ENCODE results near the gene PNKP.
A peak's percentile ranks its signal among the peaks of the same experiment; 100 is the strongest.

Gene PNKP

DNA sequence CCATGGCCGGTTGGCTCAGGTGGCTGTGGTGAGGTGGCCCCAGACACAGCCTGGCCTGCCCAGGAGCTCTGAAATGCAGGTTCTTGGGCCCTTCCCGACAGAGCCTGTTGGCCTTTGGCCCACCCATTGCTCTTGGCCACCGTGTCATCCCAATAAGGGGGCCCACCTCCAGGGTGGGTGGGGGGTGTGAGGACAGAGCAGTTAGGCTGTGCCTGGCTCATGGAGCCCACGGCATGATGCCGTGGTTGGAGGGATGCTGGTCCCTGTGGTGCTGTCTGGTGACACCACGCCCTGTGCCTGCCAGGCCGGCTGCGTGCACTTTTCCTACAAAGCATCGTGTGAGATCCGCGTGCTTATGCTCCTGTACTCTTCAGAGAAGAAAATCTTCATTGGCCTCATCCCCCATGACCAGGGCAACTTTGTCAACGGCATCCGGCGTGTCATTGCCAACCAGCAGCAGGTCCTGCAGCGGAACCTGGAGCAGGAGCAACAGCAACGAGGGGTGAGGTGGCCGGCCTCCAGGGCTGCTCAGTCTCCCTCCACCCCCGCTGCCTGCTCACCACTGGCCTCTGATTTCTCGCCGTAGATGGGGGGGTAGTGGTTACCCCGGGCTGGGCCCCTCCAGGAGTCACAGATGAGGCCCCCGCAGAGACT lies 7.6 kb downstream of the PNKP start:
- Mint-ChIP-seq H3K9me3 (no peaks in the 10 kb centered on the region), H3K4me1 (peaks cover 29% of the 10 kb centered on the region), H3K27me3 (no peaks in the 10 kb centered on the region), H3K27ac (peak overlapping the region in 1 of 2 donors; percentile 63), H3K4me3 (no peak overlapping the region)
- DNase-seq (no peak), ATAC-seq (no peak)

DNA sequence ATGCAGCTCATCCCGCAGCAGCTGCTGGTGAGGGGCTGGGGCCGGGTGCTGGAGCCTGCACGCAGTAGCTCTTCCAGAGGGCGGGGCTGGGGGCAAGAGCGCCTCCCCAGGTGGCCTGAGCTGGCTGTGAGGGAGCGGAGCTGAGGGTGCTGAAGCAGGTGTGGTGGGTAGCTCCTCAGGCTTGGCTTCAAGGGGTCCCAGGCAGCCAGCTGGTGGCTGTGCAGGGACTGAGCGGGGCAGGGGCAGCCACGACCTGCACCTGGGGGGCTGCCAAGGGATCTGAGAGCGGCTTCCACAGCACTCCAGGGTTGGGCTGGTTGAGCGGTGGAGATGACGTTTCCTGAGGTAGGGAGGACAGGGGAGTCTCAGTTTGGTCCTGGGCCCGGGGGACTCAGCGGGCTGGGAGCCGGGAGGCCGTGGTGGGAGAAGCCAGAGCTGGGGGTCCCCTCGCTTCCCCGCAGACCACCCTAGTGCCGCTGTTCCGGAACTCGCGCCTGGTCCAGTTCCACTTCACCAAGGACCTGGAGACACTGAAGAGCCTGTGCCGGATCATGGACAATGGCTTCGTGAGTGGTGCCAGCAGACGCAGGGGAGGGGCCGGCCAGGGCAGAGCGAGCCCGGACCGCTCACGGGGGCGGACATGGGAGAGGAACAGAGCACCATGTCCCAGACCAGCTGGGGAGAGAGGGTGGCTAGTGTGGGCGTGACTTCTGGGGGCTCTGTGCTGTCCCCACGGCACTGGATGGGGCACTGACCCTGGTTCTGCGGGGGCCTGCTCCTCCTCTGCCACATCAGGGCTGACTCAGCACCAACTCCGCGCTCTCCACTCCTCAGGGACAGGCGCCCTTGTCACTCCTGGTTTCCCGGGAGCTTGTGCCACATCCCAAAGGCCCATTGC lies 9.0 kb downstream of the PNKP start:
- peak overlapping the region in 1 of 2 donors; percentile 71 for H3K27ac Mint-ChIP-seq
- no peaks in the 10 kb centered on the region for H3K9me3 Mint-ChIP-seq
- H3K4me1 Mint-ChIP-seq, result peaks cover 24% of the 10 kb centered on the region
- ATAC-seq, result no peak
- H3K27me3 Mint-ChIP-seq, result no peaks in the 10 kb centered on the region
- no peak overlapping the region for H3K4me3 Mint-ChIP-seq
- DNase-seq, result no peak

DNA sequence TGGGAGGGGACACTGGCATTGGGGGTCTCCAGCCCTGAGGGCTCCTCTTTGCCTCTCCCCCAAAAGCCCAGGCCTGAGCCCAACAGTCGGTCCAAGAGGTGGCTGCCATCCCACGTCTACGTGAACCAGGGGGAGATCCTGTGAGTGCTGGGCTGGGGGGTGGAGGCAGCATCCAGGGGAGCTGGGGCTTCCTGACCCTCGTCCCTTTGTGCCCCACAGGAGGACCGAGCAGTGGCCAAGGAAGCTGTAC lies 9.6 kb downstream of the PNKP start:
- DNase-seq (no peak), ATAC-seq (no peak)
- no peaks in the 10 kb centered on the region for H3K9me3 Mint-ChIP-seq
- H3K27ac Mint-ChIP-seq, result no peak overlapping the region
- H3K4me3 Mint-ChIP-seq, result no peak overlapping the region
- no peaks in the 10 kb centered on the region for H3K27me3 Mint-ChIP-seq
- peaks cover 24% of the 10 kb centered on the region for H3K4me1 Mint-ChIP-seq

GRCh38 chr19:49857061-49857837 lies 10.1 kb downstream of the PNKP start:
- no peak overlapping the region for H3K4me3 Mint-ChIP-seq
- H3K27me3 Mint-ChIP-seq, result no peaks in the 10 kb centered on the region
- no peak overlapping the region for H3K27ac Mint-ChIP-seq
- H3K9me3 Mint-ChIP-seq, result no peaks in the 10 kb centered on the region
- no peak for DNase-seq
- peaks cover 28% of the 10 kb centered on the region for H3K4me1 Mint-ChIP-seq
- no peak for ATAC-seq

- ATAC-seq (peak; percentile 10), DNase-seq (no peak)
- no peaks in the 10 kb centered on the region for H3K9me3 Mint-ChIP-seq
- no peak overlapping the region for H3K27ac Mint-ChIP-seq
- H3K27me3 Mint-ChIP-seq, result no peaks in the 10 kb centered on the region
- no peak overlapping the region for H3K4me3 Mint-ChIP-seq
- peaks cover 34% of the 10 kb centered on the region for H3K4me1 Mint-ChIP-seq
These were observed 10.8 kb downstream of the PNKP start for GRCh38 chr19:49856574-49857021.

DNA sequence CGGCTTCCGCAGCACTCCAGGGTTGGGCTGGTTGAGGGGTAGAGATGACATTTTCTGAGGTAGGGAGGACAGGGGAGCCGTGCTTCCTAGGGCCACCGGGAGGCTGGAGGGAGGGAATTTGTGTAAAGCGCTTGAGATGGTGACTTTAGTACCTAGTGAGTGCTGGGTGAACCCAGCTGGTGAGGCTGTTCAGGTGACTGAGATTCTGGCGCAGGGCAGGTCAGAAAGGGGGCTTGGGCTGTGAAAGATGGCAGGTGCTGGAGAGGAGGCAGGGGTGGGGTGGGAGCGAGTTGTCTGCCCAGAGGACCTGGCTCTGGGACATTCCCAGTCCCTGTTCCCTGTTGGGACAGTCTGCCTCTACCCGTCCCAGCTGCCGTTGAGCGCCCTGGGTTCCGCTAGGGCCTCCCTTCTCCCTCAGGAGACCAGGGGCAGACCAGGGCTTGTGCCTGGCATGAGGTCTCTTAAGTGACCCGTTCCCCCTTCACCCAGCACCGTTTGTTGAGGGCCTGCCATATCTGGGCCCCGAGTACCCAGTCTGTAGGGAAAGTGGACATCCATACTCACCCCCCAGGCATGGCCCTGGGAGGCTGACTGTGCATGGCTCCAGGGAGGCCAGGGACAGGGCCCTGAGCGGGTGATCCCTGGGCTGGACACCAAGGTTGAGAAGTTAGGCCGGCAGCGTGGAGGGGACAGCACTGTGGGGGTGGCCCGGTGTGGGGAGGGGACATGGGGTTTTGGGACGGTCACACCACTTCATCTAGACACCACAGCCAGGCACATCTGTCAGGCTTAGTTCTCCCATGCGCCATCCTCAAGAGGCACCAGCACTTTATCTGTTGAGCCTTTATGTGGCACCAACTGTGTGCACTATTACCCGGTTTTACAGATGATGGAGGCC lies 11.5 kb downstream of the PNKP start:
- DNase-seq, result no peak
- peak overlapping the region in 1 of 2 donors; percentile 34 for H3K27ac Mint-ChIP-seq

GRCh38 chr19:49855277-49855675 lies 12.1 kb downstream of the PNKP start:
- peaks cover 35% of the 10 kb centered on the region for H3K4me1 Mint-ChIP-seq

More for the DNA sequence above, 11.5 kb downstream of the PNKP start:
- Mint-ChIP-seq H3K4me3 (no peak overlapping the region), H3K27me3 (no peaks in the 10 kb centered on the region), H3K9me3 (no peaks in the 10 kb centered on the region), H3K4me1 (peaks cover 34% of the 10 kb centered on the region)
- peak; percentile 4 for ATAC-seq

GRCh38 chr19:49854378-49855263 lies 12.8 kb downstream of the PNKP start:
- H3K4me1 Mint-ChIP-seq, result peaks cover 42% of the 10 kb centered on the region
- no peak for ATAC-seq
- peak overlapping the region in 1 of 2 donors; percentile 48 for H3K27ac Mint-ChIP-seq
- DNase-seq, result no peak
- no peaks in the 10 kb centered on the region for H3K27me3 Mint-ChIP-seq
- no peak overlapping the region for H3K4me3 Mint-ChIP-seq
- H3K9me3 Mint-ChIP-seq, result peaks cover 6 to 8% of the 10 kb centered on the region in 2 donors

More at GRCh38 chr19:49855277-49855675, 12.1 kb downstream of the PNKP start:
- ATAC-seq (no peak), DNase-seq (no peak)
- H3K27ac Mint-ChIP-seq, result peak overlapping the region in 1 of 2 donors; percentile 34
- H3K4me3 Mint-ChIP-seq, result no peak overlapping the region
- H3K9me3 Mint-ChIP-seq, result peaks cover 0 to 1% of the 10 kb centered on the region in 2 donors
- no peaks in the 10 kb centered on the region for H3K27me3 Mint-ChIP-seq

DNA sequence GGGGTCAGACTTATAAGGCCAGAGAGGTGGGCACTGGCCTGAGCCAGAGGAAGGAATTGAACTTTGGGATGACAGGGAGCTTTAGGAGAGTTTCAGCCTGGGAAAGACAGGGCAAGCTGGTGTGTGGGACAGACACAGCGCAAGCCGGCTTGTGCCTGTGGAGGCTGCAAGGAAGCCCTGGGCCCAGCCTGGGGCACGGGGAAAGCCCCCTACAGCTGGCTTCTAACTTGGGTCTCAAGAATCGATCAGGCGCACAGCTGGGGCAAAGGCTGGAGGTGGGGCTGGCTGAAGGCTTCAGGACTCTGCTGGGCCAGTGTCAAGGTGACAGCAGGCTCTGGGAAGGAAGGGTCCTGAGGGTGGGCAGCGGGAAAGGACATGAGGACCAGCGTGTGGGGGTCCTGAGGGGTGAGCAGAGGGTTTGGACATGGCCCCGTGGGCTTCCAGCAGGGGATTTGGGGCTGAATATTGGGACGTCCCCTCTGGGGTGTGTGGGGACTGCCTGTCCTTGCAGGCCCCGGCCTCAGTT lies 13.5 kb downstream of the PNKP start:
- ATAC-seq (no peak), DNase-seq (no peak)
- Mint-ChIP-seq H3K4me3 (no peak overlapping the region), H3K27me3 (no peaks in the 10 kb centered on the region), H3K27ac (peak overlapping the region in 1 of 2 donors; percentile 92), H3K4me1 (peaks cover 47% of the 10 kb centered on the region), H3K9me3 (peaks cover 10 to 14% of the 10 kb centered on the region in 2 donors)

GRCh38 chr19:49852631-49853126 lies 14.7 kb downstream of the PNKP start:
- Mint-ChIP-seq H3K4me1 (peaks cover 59% of the 10 kb centered on the region), H3K4me3 (peak overlapping the region; percentile 77 to 88), H3K27me3 (no peaks in the 10 kb centered on the region), H3K27ac (peak overlapping the region in 1 of 2 donors; percentile 57), H3K9me3 (peaks cover 13 to 15% of the 10 kb centered on the region in 2 donors)
- ATAC-seq (no peak), DNase-seq (no peak)

- no peaks in the 10 kb centered on the region for H3K27me3 Mint-ChIP-seq
- peak overlapping the region; percentile 56 to 57 for H3K27ac Mint-ChIP-seq
- ATAC-seq (peak; percentile 2), DNase-seq (no peak)
- H3K4me1 Mint-ChIP-seq, result peaks cover 59% of the 10 kb centered on the region
- peak overlapping the region; percentile 77 to 88 for H3K4me3 Mint-ChIP-seq
- peaks cover 13 to 15% of the 10 kb centered on the region in 2 donors for H3K9me3 Mint-ChIP-seq
These were observed 15.7 kb downstream of the PNKP start for GRCh38 chr19:49851456-49852259.

- no peaks in the 10 kb centered on the region for H3K27me3 Mint-ChIP-seq
- H3K4me3 Mint-ChIP-seq, result peak within 1 kb of the TSS; percentile 89 to 90
- DNase-seq (peak; percentile 90 to 94), ATAC-seq (peak; percentile 88)
- H3K4me1 Mint-ChIP-seq, result peaks cover 59% of the 10 kb centered on the region
- H3K9me3 Mint-ChIP-seq, result peaks cover 13 to 15% of the 10 kb centered on the region in 2 donors
- H3K27ac Mint-ChIP-seq, result peak within 1 kb of the TSS; percentile 97
These were observed 16.7 kb downstream of the PNKP start, which contains the start of gene PTOV1 for GRCh38 chr19:49850487-49851342. PTOV1 (plus strand) TSS chr19:49851159.

Measured in stimulated activated naive CD8-positive, alpha-beta T cell treated with anti-CD3 and anti-CD28 coated beads, Interleukin-15, amount 100 ng/mL, for 72 hours (primary cell).